Neural cell (in vitro differentiated cells): ENCODE measurements around the gene SULT1A3. TPM values are rescaled to one million over a fixed set of nuclear protein-coding genes. Genes with fewer than 3 reads are reported as not detected.

Experiments
- H2AFZ ChIP-seq: fragments of 200-600, 300-800 bp; sonication (generic), shearing (Covaris generic); 2 replicates; pipeline ENCODE4 v1.6.0; 2014; ENCODE audit warnings: low read depth, mild to moderate bottlenecking, antibody characterized with exemption, low read length, moderate library complexity
- H3F3A ChIP-seq: fragments of 200-600 bp; shearing (Covaris generic); 2 replicates; pipeline ENCODE4 v1.6.1; 2016; ENCODE audit warnings: mild to moderate bottlenecking, moderate library complexity, mixed read lengths, antibody characterized with exemption, low read length; ENCODE audit not compliant: insufficient read depth, poor library complexity, severe bottlenecking
- H3K27ac ChIP-seq: fragments of 200-600, 300-800 bp; sonication (generic), shearing (Covaris generic); 2 replicates; pipeline ENCODE4 v1.5.1; 2014; ENCODE audit warnings: mild to moderate bottlenecking, low read length, moderate library complexity
- H3K27me3 ChIP-seq: fragments of 300-800, 200-600 bp; sonication (generic), shearing (Covaris generic); 2 replicates; pipeline ENCODE4 v1.6.0; 2014; ENCODE audit warnings: mild to moderate bottlenecking, low read depth, low read length, moderate library complexity; ENCODE audit not compliant: insufficient read depth
- H3K36me3 ChIP-seq: fragments of 300-800, 200-600 bp; sonication (generic), shearing (Covaris generic); 2 replicates; pipeline ENCODE4 v1.5.1; 2014; ENCODE audit warnings: mild to moderate bottlenecking, antibody characterized with exemption, low read length, moderate library complexity; ENCODE audit not compliant: insufficient read depth
- H3K4me2 ChIP-seq: fragments of 300-800, 200-600 bp; sonication (generic), shearing (Covaris generic); 2 replicates; pipeline ENCODE4 v1.6.0; 2014; ENCODE audit warnings: mild to moderate bottlenecking, low read length
- H3K4me3 ChIP-seq: fragments of 300-800, 200-600 bp; sonication (generic), shearing (Covaris generic); 2 replicates; pipeline ENCODE4 v1.5.1; 2014; ENCODE audit warnings: mild to moderate bottlenecking, low read length, moderate library complexity
- H3K79me2 ChIP-seq: fragments of 200-600 bp; shearing (Covaris generic); replicated peaks from 2 replicates; pipeline ENCODE4 v1.6.0; 2014; ENCODE audit warnings: mild to moderate bottlenecking, low read length, moderate library complexity; ENCODE audit not compliant: insufficient read depth
- H3K9ac ChIP-seq: fragments of 300-800, 200-600 bp; sonication (generic), shearing (Covaris generic); 2 replicates; pipeline ENCODE4 v1.6.1; 2016; ENCODE audit warnings: mild to moderate bottlenecking, low read length, mixed read lengths
- H3K9me2 ChIP-seq: fragments of 200-600 bp; shearing (Covaris generic); 2 replicates; pipeline ENCODE4 v1.6.1; 2016; ENCODE audit warnings: mild to moderate bottlenecking, low read length, mixed read lengths; ENCODE audit not compliant: insufficient read depth
- H3K9me3 ChIP-seq: fragments of 200-600, 300-800 bp; sonication (generic), shearing (Covaris generic); 2 replicates; pipeline ENCODE4 v1.6.1; 2016; ENCODE audit warnings: mild to moderate bottlenecking, mixed run types, low read length, moderate library complexity, mixed read lengths
- H4K20me1 ChIP-seq: fragments of 200-600 bp; shearing (Covaris generic); 2 replicates; pipeline ENCODE4 v1.6.1; 2016; ENCODE audit warnings: mild to moderate bottlenecking, mixed run types; ENCODE audit not compliant: insufficient read depth
- CTCF ChIP-seq: fragments of 450-650 bp; IDR thresholded peaks from 2 replicates; pipeline ENCODE4 v1.5.1; 2014; ENCODE audit warnings: antibody characterized with exemption, mild to moderate bottlenecking, moderate library complexity; ENCODE audit not compliant: poor library complexity, severe bottlenecking
- EP300 ChIP-seq: fragments of 450-650 bp; conservative IDR thresholded peaks from 2 replicates; pipeline ENCODE4 v1.6.1; 2014; ENCODE audit warnings: antibody characterized with exemption, mild to moderate bottlenecking, moderate library complexity; ENCODE audit not compliant: poor library complexity, severe bottlenecking
- EZH2 ChIP-seq: fragments of 200-600, 300-800 bp; shearing (Covaris generic), sonication (generic); IDR thresholded peaks from 2 replicates; pipeline ENCODE4 v1.6.1; 2014; ENCODE audit warnings: antibody characterized with exemption, low read length, borderline replicate concordance, mild to moderate bottlenecking; ENCODE audit not compliant: insufficient read depth, poor library complexity, severe bottlenecking
- MXI1 ChIP-seq: fragments of 450-650 bp; conservative IDR thresholded peaks from 2 replicates; pipeline ENCODE4 v1.6.1; 2014; ENCODE audit warnings: antibody characterized with exemption, mild to moderate bottlenecking; ENCODE audit not compliant: poor library complexity, severe bottlenecking
- POLR2AphosphoS5 ChIP-seq: IDR thresholded peaks from 2 replicates; pipeline ENCODE4 v1.6.1; 2012
- RAD21 ChIP-seq: fragments of 450-650 bp; conservative IDR thresholded peaks from 2 replicates; pipeline ENCODE4 v1.6.1; 2014; ENCODE audit warnings: antibody characterized with exemption, mild to moderate bottlenecking, moderate library complexity
- REST ChIP-seq: IDR thresholded peaks from 2 replicates; pipeline ENCODE4 v1.6.1; 2012; ENCODE audit warnings: borderline replicate concordance
- SMC3 ChIP-seq: fragments of 450-650 bp; conservative IDR thresholded peaks from 2 replicates; pipeline ENCODE4 v1.6.1; 2014; ENCODE audit warnings: antibody characterized with exemption, mild to moderate bottlenecking, moderate library complexity; ENCODE audit not compliant: poor library complexity
- TAF1 ChIP-seq: IDR thresholded peaks from 2 replicates; pipeline ENCODE4 v1.6.1; 2012; ENCODE audit warnings: low read depth
- polyA plus RNA-seq: library from polyadenylated mRNA; depleted of rRNA; stranded (reverse); fragments of >200 nt; gene quantifications from 2 replicates; pipeline ENCODE4 v1.2.3, GENCODE V29; 2014

SULT1A3 gene
- polyA plus RNA-seq, 1 donor from 2014 or later: 12.1 TPM

- Histone ChIP-seq H3K27me3 (no peaks in the 10 kb centered on the region), H3K36me3 (no peaks in the 10 kb centered on the region)
Measured at GRCh38 chr16:30179195-30179594, 19.9 kb upstream of the SULT1A3 start.

GRCh38 chr16:30179931-30180330 lies 19.1 kb upstream of the SULT1A3 start:
- Histone ChIP-seq H3K9ac (no peak overlapping the region), H3K4me2 (no peak overlapping the region), H4K20me1 (no peaks in the 10 kb centered on the region), H3K27ac (no peak overlapping the region), H3K36me3 (no peaks in the 10 kb centered on the region), H3K9me3 (no peaks in the 10 kb centered on the region), H3K4me3 (no peak overlapping the region), H2AFZ (no peak overlapping the region), H3F3A (no peaks in the 10 kb centered on the region), H3K27me3 (no peaks in the 10 kb centered on the region), H3K9me2 (no peaks in the 10 kb centered on the region), H3K79me2 (peaks cover 9% of the 10 kb centered on the region)
- TF ChIP-seq TAF1 (no peak), EP300 (no peak), SMC3 (no peak), CTCF (no peak), RAD21 (no peak), EZH2 (no peak), MXI1 (no peak)

More at GRCh38 chr16:30179195-30179594, 19.9 kb upstream of the SULT1A3 start:
- TF ChIP-seq TAF1 (no peak), POLR2AphosphoS5 (no peak), EZH2 (no peak), SMC3 (no peak), REST (no peak), MXI1 (no peak), CTCF (no peak), RAD21 (no peak), EP300 (no peak)
- no peaks in the 10 kb centered on the region for H3F3A ChIP-seq
- no peak overlapping the region for H2AFZ ChIP-seq
- H4K20me1 ChIP-seq: no peaks in the 10 kb centered on the region
- no peak overlapping the region for H3K4me2 ChIP-seq
- H3K9me2 ChIP-seq: no peaks in the 10 kb centered on the region
- H3K79me2 ChIP-seq: peaks cover 2% of the 10 kb centered on the region
- no peak overlapping the region for H3K9ac ChIP-seq
- H3K27ac ChIP-seq: no peak overlapping the region
- H3K9me3 ChIP-seq: no peaks in the 10 kb centered on the region
- H3K4me3 ChIP-seq: no peak overlapping the region
